HG03280 (cell line): Measurements from ENCODE around the gene TBX6.
"Not testable (repeated sequence)": the region's sequence is repeated elsewhere in the genome, so short reads cannot be mapped to it uniquely, and the experiment has no call there.

Experiments used
- ATAC-seq: cut with Tn5 transposase; IDR thresholded peaks from one replicate; pipeline ENCODE4 v1.9.1; 2021; ENCODE audit warnings: mild to moderate bottlenecking, moderate library complexity; ENCODE audit not compliant: unreplicated experiment

TBX6 gene, protein sequence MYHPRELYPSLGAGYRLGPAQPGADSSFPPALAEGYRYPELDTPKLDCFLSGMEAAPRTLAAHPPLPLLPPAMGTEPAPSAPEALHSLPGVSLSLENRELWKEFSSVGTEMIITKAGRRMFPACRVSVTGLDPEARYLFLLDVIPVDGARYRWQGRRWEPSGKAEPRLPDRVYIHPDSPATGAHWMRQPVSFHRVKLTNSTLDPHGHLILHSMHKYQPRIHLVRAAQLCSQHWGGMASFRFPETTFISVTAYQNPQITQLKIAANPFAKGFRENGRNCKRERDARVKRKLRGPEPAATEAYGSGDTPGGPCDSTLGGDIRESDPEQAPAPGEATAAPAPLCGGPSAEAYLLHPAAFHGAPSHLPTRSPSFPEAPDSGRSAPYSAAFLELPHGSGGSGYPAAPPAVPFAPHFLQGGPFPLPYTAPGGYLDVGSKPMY

DNA sequence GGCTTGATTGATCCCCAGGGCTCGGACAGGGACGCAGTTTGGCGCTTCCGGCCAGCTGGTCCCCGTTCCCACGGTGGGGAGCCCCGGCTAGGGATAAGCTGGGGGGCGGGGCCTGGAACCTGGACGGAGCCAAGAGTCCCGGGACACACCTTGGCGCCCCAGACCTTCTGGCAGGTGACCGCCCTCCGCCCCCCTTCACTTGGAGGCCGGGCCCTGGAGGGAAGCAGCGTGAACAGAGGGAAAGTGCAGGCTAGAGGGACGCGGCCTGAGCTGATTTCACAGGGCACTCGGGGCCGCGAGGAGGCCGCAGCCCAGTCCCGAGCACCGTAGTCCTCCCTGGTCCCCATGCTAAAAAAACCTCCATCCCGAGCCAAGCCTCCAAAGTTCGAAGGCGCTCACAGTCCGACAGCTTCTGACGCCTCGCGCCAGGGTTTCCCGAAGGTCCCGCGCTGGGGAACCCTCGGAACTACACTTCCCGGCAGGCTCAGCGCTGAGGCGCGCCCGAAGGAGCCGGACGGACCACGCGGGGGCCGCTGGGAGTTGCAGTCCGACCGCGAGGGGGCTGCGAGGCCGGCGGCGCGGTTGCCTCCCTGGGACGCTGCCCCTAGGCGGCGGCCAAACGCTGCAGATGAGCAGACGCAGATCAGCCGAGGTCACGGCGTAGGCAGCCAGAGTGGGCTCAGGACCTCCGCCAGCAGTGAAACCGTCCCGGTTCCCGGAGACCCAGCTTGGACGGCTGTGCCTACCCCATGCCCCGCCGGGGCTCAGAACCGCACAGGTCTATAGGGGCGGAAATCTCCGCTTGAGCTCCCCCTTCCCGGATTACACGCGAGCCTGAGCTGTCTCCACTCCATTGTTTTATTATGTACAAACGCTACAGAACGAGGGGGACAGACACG is at the start of gene TBX6:
TSS of gene TBX6 (minus strand) at position 451 of the 899 bp plus-strand sequence. CDS start 731 bp downstream, outside the sequence.
- peak; percentile 66 for ATAC-seq

DNA sequence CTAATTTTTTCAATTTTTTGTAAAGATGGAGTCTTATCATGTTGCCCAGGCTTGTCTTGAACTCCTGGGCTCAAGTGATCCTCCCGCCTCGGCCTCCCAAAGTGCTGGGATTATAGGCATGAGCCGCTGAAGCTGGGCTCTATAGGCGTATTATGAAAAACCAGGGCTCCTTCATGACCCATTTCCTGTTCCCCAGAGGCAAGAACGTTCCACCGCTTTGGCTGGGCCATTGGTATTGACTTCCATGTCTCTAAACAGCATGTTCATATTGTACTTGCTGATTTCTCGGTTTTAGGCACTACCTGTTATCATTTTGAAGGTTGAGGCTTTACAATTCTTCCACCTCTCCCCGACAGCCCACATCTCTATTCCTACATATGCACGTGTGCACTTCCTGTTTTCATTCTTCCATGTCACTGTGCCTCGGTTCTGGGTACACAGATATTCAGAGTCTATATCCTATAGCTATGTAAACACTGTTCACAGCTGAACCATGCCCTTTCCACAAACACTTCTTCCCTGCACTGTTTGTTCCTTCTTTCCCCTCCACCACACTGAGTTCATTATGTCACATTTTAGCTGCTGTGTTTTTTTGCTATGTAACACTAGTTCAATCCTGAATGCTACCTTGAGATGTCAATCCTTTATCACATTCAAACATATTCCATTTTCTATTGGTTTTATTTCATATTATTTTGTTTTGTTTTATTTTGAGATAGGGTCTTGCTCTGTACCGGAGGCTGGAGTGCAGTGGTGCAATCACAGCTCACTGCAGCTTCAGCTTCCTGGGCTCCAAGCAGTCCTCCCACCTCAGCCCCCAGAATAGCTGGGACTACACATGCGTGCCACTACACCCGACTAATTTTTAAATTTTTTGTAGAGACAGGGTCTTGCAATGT is 48.1 kb upstream of the TBX6 start:
- no peak for ATAC-seq

DNA sequence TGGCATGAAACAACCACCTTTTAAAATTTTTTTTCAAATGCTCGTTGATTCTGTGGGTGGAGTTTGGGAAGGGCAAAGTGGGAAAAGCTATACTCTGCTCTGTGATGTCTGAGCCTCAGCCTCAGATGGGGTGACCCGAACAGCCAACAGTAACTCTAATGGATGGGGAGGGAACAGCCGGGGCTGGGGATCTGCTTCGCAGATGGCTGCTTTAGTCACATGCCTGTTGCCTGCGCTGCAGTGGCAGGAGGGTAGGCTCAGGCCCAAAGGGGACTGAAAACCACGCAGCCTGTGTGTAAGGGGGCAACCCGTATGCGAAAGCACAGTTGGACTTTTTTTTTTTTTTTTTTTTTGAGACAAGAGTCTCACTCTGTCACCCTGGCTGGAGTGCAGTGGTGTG is 46.2 kb upstream of the TBX6 start:
- no peak for ATAC-seq

DNA sequence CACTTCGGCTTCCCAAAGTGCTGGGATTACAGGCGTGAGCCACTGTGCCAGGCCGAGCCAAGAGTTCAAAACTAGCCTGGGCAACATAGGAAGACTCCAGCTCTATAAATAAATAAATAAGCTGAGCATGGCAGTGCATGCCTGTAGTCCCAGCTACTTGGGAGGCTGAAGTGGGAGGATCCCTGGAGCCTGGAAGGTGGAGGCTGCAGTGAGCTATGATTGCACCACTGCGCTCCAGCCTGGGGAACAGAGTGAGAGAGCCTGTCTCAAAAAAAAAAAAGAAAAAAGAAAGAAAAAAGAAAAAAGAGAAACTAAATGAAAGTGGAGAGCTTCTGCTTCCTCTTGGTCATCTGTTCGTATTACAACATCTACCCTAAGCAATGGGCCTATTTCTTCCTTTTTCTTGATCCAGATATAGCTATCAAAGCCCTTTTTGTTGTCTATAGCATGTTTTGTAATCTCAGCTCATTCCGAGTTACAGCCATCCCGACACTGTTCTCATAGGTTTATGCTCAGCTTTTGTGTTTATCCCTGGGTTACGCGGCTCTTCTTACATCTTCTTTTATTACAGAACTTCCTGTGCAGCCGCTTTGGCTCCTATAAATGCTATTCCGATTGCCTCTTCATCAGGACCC is 45.4 kb upstream of the TBX6 start:
- ATAC-seq, result no peak

DNA sequence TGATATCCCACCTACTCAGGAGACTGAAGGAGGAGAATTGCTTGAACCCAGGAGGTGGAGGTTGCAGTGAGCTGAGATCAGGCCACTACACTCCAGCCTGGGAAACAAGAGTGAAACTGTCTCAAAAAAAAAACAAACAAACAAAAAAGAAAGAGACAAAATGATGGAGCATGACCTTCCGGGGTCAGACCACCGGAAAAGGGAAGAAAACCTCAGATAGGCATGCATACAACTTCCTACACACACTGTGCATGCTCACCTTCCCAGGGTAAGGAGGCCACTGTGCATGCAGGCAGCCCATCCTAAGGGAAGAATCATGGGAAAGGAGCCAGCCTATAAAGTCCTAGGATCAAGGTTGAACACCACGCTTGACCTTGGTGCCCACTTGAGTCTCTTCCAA is 40.9 kb upstream of the TBX6 start:
- no peak for ATAC-seq

DNA sequence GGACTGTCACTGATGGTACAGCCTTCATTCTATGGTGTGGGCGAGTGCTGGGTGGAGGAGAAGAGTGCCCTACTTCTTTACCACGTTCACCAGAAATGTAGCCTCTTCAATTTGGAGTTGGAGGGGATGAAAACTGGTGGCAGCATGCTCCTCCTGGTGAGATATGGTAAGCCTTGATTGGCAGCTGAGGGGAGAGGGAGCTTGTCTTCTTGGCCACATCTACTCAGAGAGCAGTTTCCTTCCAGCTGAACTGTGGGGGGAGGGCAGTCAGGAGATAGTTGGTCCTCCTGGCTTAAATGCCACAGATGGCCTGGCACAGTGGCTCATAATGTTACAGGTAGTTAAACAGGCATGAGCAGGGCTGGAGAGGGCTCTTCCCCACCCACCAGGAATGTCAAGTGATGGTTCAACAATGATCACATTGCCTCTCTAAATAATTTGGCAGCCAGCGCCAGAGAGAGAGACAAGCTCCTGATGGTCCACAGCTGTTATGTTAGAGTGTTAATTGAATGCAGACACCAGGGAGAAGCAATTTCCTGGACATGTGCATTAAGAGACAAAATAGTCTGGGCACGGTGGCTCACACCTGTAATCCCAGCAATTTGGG is 40.2 kb upstream of the TBX6 start:
- no peak for ATAC-seq

DNA sequence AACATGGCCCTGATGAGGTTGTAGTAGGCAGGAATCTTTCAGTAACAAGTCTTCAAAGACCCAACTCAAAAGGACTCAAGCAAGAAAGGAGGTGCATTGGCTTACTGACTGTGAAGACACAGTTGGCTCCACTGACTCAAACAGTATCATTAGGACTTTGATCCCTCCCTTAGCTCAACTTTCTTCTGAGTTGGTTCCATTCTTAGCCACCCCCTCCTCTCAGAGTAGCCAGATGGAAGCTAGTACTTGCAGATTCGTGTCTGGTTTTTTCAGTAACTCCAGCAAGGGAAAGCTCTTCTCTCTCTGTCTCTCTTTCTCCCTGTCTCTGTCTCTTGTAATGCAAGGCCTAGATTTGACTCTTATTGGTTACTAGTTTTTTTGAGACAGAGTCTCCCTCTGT is 36.3 kb upstream of the TBX6 start:
- ATAC-seq, result no peak

DNA sequence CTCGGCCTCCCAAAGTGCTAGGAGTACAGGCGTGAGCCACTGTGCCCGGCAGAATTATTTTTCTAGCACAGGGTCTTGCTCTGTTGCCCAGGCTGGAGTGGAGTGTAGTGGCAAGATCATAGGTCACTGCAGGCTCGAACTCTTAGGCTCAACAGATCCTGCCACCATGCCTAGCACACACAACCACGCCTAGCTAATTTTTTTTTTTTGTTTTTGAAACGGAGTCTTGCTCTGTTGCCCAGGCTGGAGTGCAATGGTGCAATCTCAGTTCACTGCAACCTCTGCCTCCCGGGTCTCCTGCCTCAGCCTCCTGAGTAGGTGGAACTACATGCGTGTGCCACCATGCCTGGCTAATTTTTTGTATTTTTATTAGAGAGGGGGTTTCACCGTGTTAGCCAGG is 34.0 kb upstream of the TBX6 start:
- ATAC-seq, result not testable (repeated sequence)

DNA sequence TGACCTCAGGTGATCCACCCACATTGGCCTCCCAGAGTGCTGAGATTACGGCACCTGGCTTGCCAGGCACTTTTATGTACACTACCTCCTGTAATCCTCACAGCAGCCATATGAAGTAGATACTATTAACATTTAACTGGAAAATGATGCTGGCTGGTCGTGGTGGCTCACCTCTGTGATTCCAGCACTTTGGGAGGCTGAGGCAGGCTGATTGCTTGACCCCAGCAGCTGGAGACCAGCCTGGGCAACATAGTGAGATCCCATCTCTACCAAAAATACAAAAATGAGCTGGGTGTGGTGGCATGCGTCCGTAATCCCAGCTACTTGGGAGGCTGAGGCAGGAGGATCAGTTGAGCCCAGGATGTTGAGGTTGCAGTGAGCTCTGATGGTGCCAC is 33.3 kb upstream of the TBX6 start:
- no peak for ATAC-seq

DNA sequence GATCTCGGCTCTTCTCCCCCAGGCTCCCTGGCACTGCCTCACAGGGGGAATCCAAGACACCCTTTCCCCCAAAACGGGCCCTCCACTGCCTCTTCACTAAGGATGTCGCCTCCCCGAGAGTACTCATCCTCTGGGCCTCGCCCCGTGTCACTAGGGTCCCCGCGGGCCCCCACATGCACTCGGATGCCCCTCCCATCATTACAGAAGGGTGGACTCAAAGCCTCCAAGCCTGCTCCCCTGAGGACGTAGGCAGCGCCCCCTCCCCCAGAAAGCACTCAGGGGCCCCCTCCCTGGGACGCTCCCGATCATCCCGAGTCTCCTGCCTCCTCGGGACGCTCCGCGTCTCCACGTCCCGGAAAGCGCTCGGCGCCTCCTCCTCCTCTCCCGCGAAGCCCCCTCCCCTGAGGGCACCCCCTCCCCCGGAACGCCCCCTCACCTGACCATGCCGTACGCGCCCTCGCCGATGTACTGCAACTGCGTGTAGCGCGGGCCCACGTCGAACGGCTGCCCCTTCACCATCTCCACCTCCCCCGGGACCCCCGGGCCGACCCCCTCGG is 31.0 kb upstream of the TBX6 start:
- no peak for ATAC-seq

DNA sequence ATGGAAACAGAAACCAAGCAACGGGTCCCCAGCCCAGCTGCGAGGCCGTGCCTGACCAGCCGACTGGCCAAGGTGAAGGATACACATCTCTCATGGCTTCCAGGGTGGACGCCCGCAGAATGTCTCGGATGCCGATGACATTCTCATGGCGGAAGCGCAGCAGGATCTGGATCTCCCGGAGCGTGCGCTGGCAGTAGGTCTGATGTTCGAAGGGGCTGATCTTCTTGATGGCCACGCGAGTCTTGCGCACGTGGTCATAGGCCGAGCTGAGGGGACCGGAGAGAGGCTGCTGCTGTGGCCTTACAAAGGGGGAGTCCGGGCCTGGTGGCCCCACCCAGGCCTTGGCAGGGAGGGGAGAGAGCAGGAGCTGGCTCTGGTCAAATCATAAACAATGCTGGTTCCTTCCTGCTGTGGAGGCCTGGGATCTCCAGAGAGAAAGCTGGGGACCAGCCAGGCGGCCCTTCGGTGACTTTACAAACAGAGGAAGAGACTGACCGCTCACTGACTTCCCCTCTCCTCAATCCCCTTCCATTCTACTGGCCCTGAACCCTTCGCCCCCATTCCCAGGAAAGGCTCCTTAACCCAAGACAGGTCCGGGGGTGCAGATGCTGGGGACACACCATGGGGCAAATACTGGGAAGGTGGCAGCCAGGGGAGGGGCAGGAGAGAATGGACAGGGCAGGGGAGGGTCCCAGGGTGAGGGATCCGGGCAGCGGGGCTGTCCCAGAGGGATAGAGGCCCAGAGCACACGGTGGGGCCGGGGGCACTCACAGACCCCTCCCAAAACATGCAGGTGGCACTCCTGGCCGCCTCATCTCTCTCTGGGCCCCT is 30.2 kb upstream of the TBX6 start:
- no peak for ATAC-seq

DNA sequence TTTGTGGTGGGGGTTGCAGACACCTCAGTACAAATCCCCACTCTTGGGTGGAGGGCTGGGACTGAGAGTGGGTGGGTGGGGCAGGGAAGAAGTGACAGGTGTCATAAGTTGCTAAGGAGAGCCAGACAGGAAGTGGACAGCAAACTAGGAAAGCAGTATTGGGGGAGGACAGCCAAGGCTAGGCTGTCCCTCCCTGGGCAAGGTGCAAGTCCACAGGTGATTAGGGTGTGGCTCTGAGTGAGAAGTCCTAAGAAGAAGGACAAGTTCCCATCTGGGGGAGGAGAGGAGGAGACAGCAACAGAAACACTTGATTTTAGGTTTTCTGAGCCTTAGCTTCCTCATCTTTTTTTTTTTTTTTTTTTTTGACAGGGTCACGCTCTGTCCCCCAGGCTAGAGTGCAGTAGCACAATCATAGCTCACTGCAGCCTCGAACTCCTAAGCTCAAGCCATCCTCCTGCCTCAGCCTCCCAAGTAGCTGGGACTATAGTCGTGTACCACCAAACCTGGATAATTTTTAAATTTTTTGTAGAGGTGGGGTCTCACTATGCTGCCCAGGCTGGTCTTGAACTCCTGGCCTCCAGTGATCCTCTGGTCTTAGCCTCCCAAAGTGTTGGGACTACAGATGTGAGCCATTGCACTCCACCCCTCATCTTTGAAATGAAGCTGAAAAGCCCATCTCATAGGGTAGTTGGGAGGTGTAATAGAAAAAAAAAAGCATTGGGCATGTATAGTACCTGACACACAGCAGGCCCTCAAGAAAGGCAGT is 28.8 kb upstream of the TBX6 start:
- no peak for ATAC-seq

DNA sequence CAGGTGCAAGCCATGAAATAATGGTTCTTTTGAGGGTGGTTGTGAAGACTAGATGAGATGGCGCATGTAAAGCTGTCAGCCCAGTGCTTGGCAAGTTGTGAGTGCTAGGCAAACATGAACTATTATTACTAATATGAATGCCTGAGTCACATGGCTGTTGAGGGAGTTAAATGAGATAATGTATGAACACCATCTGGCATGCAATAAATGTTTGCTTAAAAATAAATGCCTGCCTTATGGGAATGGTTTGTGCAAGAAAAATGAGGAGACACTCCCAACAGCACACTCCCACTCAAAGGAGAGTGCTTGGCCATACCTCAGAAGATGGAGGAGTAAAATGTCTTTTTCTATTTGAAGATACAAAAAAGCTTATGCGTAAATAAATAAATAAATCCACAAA is 27.7 kb upstream of the TBX6 start:
- no peak for ATAC-seq

DNA sequence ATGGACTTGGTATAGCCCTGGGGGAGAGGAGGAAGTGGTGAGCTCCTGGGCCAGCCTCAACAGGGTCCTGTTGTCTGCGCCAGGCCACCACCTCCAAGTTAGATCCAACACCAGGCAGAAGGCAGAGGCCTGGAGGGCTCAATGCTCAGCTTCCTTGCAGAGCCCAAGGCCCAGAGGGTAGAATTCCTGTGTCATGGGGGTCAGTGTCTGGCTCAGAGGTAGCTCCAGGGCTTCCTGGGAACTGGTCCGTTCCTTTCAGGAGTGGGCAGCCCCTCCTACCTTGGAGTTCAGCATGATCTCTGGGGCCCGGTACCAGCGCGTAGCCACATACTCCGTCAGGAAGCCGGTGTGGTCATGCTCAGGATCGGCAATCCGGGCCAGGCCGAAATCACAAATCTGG is 26.0 kb upstream of the TBX6 start:
- no peak for ATAC-seq

DNA sequence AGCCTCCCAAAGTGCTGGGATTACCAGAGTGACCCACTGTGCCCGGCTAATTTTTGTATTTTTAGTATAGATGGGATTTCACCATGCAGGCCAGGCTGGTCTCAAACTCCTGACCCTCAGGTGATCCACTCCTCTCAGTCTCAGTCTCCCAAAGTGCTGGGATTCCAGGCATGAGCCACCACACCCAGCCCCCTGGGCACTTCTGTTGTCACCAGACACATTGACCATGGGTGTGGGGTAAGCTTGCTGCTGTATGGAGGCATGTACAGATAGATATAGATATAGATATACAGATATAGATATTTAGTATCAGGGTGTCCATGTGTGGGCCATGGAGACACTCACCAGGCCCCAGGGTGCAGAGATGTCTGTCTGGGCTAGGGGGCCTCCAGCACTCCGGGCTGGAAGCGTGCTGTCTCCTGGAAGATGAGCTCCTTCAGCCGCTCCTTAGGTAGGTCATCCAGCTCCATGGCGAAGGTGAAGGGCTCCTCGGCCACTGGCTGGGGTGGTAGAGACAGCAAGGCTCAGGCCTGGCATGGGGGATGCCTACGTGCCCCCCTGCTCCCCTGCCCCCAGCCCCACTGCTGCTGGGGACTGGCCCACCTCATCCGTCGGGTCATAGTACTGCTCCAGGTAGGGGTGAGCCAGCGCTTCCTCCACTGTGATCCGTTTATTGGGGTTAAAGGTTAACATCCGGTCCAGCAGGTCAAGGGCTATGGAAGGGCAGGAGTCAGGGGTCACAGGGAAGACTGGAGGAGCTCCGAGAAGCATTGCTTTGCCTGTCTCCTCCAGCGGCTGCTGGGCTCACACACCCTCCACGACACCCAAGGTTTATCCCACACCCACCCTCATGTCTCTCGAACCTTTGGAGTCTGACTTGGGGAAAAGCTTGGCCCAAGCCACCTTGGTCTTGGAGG is 24.8 kb upstream of the TBX6 start:
- no peak for ATAC-seq

DNA sequence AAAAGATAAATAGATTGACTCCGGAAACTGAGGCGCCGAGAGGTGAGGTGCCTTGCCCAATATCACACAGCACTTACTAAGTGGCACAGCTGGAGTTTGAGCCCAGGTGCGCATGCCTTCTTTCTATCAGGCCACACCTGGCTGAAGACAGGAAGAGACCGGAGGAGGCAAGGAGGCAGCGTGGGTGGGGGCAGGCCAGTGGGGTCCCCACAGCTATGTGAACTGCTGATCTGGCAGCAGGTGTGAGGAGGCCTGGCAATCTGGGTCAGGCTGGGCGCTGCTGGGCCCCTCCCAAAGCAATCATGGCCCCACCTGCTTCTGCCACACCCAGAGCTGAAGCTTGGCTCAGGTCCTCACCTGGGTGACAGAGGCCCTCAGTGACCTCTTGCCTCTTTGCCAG is 23.5 kb upstream of the TBX6 start:
- no peak for ATAC-seq

DNA sequence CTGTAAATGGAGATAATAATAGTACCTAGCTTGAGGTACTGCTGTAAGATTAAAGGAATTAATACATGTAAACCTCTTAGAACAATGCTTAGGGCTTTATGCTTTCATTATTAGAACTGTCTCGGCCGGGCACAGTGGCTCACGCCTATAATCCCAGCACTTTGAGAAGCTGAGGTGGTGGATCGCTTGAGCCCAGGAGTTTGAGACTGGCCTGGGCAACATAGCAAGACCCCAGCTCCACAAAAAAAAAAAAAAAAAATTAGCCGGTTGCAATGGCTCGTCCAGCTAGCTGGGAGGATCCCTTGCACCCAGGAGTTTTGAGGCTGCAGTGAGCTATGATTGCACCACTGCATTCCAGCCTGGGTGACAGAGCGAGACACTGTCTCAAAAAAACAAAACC is 23.1 kb upstream of the TBX6 start:
- ATAC-seq, result not testable (repeated sequence)
